Activated naive CD8-positive, alpha-beta T cell (primary cell): ENCODE results near the gene SERF1A.
"Not testable (repeated sequence)": the region's sequence is repeated elsewhere in the genome, so short reads cannot be mapped to it uniquely, and the experiment has no call there.

Experiments
- H3K27ac Mint-ChIP-seq: one replicate; pipeline ENCODE4 v1.8.0; 2021; ENCODE audit warnings: mixed read lengths
- H3K27me3 Mint-ChIP-seq: one replicate; pipeline ENCODE4 v1.8.0; 2021; ENCODE audit warnings: mixed read lengths
- H3K36me3 Mint-ChIP-seq: one replicate; pipeline ENCODE4 v1.8.0; 2021; ENCODE audit warnings: mixed read lengths
- H3K4me1 Mint-ChIP-seq: one replicate; pipeline ENCODE4 v1.8.0; 2021; ENCODE audit warnings: low read depth, mixed read lengths
- H3K4me3 Mint-ChIP-seq: one replicate; pipeline ENCODE4 v1.8.0; 2021; ENCODE audit warnings: mild to moderate bottlenecking, mixed read lengths
- H3K9me3 Mint-ChIP-seq: one replicate; pipeline ENCODE4 v1.8.0; 2021; ENCODE audit warnings: low read depth, mixed read lengths

SERF1A gene

DNA sequence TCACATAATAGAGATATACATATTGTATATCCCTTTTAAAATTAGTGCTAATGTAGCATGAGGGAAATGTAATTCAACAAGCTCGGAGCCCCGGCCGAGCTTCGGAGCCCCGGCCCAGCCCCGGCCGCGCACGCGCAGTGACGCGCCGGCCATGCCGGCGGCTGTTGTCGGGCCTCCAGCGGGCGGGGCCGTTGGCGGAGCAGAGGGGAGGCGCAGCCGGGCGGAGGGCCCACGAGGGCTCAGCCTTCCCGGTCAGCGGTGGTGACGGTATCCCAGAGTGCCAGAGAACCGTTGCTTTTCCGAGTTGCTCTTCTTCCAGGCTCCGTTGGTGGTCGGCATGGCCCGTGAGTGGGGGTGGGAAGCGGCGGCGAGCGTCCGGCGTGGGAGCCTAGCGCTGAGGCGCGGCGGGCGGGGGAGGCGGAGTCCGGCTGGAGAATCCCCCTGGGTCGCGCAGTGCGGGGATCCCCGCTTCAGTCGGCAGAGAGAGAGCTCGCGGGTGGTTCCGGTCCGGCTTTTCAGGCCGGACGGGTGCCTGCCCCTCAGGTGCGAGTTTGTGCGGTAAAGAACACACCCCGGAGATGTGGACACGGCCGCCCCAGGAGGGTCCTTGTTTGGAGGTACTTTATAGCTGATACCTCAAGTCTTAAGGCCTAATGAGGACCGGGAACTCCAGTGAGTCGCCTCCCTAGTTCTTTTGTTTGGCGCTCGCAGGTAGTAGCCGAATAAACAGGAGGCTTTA, at the start of gene SERF1A:
Gene SERF1A, plus strand, starts transcription at position 137 of the 739 bp plus-strand sequence. Its CDS starts 201 bp downstream, at position 338.
- H3K4me1 Mint-ChIP-seq, H3K9me3 Mint-ChIP-seq, H3K27ac Mint-ChIP-seq, H3K36me3 Mint-ChIP-seq, H3K27me3 Mint-ChIP-seq, H3K4me3 Mint-ChIP-seq: not testable (repeated sequence)

DNA sequence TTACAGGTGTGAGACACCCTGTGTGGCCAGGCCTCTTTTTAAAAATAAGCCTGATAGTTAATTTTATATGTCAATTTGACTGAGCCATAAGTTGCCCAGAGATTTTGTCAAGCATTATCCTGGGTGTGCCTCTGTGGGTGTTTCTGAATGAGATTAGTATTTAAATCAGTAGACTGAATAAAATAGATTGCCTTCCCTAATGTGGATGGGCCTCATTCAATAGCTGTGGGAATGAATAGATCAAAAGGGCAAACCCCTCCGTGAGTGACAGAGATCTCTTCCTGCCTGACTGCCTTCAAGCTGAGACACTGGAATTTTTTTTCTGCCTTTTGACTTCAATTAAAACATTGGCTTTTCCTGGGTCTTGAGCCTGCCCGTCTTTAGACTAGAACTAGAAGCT, 33.7 kb upstream of the SERF1A start:
- H3K9me3 Mint-ChIP-seq, H3K27me3 Mint-ChIP-seq, H3K4me3 Mint-ChIP-seq, H3K36me3 Mint-ChIP-seq, H3K27ac Mint-ChIP-seq, H3K4me1 Mint-ChIP-seq: not testable (repeated sequence)

DNA sequence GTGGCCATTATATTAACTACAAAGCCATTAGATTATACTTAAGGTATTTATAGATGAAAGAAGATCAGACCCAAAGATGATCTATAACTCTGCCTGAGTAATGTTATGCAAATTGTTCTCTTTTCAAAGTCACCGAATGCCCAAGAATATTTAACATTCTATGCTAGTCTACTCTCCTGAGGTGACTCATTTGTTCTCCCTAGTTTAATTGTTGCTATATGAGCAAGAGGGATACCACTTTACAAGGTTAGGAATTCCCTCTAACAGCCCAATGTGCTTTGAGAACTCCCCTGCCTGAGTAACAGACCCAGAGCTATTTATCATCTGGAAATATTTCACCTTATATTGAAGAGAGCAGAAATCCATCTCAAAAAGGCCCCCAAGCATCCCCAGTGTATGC, 29.8 kb upstream of the SERF1A start:
- not testable (repeated sequence) for H3K9me3 Mint-ChIP-seq, H3K36me3 Mint-ChIP-seq, H3K4me1 Mint-ChIP-seq, H3K27ac Mint-ChIP-seq, H3K27me3 Mint-ChIP-seq, H3K4me3 Mint-ChIP-seq

DNA sequence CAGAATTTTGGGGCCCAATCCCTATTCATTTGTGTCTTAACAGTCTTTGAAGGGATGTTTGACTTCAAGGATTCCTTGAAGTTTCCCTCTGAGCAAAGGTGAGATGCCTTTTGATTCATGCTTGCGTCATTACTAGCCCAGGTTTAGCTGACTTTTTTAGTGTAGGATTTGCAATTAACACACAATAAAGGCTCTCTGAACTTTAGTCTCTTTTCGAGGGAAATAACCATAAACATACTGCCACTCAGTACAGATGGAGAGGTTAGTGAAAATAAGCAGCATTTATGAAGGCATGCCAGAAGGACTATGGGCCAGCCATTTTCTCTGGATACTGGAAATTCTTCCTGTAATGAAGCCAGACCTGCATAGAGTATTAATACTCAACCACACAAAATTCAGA, 4.4 kb upstream of the SERF1A start:
- H3K4me1 Mint-ChIP-seq, H3K4me3 Mint-ChIP-seq, H3K27ac Mint-ChIP-seq, H3K9me3 Mint-ChIP-seq, H3K27me3 Mint-ChIP-seq, H3K36me3 Mint-ChIP-seq: not testable (repeated sequence)

DNA sequence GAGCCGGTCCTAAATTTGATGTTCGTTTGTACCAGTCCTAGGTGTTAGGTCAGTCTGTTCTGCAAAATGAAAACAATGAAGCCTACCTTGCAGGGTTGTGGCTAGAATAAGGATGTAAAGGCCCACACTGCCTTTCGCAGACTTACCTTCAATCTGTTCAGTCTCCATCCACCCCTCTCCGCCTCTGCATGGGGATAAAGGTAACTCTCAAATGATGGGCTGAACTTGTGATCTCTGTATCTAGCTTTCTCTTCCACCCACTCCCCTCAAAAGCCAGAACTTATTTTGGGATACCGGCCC, 753 bp downstream of the SERF1A start:
- H3K27me3 Mint-ChIP-seq, H3K9me3 Mint-ChIP-seq, H3K4me3 Mint-ChIP-seq, H3K4me1 Mint-ChIP-seq, H3K36me3 Mint-ChIP-seq, H3K27ac Mint-ChIP-seq: not testable (repeated sequence)

DNA sequence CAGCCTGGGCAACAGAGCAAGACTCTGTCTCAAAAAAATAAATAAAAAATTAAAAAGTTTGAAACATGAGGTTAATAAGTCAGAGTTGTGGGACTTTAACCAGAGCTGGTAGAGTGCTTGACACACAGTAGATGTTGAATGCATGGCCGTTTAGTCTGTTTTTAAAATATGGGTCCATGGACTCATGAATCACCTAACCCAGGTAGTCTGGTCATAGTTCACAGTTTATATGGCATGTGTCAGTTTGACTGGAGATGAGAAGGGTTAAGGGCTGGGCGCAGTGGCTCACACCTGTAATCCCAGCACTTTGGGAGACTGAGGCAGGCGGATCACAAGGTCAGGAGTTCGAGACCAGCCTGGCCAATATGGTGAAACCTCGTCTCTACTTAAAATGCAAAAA, 6.2 kb downstream of the SERF1A start:
- not testable (repeated sequence) for H3K27ac Mint-ChIP-seq, H3K4me3 Mint-ChIP-seq, H3K9me3 Mint-ChIP-seq, H3K36me3 Mint-ChIP-seq, H3K27me3 Mint-ChIP-seq, H3K4me1 Mint-ChIP-seq

DNA sequence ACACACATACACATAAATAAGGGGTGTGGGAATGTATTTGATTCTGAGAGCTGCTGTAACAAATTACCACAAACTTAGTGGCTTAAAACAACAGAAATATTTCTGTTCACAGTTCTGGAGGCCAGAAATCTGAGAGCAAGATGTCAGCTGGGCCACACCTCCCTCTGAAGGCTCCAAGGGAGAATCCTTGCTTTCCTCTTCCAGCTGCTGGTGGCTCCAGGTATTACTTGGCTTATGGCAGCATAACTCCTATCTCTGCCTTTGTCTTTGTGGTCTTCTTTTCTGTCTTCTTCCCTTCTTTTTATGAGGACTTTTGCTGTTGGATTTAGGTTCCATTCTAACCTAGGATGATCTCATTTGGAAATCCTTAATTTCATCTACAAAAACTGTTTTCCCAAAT, 16.4 kb downstream of the SERF1A start:
- not testable (repeated sequence) for H3K9me3 Mint-ChIP-seq, H3K36me3 Mint-ChIP-seq, H3K4me3 Mint-ChIP-seq, H3K27ac Mint-ChIP-seq, H3K4me1 Mint-ChIP-seq, H3K27me3 Mint-ChIP-seq

DNA sequence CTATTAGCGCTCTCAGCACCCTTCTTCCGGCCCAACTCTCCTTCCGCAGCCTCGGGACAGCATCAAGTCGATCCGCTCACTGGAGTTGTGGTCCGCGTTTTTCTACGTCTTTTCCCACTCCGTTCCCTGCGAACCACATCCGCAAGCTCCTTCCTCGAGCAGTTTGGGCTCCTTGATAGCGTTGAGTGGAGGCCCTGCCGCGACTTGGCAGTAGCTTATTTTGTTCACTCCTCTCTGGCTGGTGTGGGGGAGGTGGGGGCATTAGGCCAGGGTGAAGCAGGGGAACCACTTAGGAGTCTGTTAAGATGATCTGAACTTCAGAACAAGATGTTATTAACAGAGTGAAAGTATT, 24.7 kb downstream of the SERF1A start:
- not testable (repeated sequence) for H3K9me3 Mint-ChIP-seq, H3K36me3 Mint-ChIP-seq, H3K4me1 Mint-ChIP-seq, H3K4me3 Mint-ChIP-seq, H3K27ac Mint-ChIP-seq, H3K27me3 Mint-ChIP-seq

DNA sequence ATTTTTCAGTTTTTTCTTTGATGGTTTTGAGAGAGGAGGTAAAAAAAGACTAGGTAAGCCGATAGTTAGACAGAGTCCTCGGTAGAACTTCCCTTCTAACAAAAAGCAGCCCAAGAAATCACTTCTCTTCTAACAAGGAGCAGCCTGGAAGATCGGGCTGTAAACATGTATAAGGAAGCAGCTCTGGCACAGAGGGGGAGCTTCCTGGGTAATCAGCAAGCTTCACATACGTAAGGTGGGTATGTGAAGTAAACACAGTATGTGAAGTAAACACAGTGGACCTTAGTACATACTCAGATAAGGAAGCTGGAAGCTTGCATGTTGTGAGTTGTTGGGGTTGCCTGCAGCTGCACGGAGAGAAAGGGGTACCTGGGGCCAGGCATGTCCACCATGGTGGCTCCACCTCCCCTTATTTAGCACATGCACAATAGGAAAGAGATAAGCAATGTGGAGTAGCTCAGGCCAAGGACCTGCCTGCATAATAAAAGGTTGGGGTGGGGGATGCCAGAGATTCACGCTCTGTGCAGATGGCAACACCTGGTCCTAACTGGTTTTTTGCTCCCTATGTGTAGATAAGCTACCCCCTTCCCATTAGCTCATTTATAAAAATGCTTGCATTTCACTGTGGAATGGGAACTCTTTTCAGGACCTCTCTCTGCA, 31.4 kb downstream of the SERF1A start:
- not testable (repeated sequence) for H3K4me1 Mint-ChIP-seq, H3K27ac Mint-ChIP-seq, H3K27me3 Mint-ChIP-seq, H3K9me3 Mint-ChIP-seq, H3K36me3 Mint-ChIP-seq, H3K4me3 Mint-ChIP-seq

DNA sequence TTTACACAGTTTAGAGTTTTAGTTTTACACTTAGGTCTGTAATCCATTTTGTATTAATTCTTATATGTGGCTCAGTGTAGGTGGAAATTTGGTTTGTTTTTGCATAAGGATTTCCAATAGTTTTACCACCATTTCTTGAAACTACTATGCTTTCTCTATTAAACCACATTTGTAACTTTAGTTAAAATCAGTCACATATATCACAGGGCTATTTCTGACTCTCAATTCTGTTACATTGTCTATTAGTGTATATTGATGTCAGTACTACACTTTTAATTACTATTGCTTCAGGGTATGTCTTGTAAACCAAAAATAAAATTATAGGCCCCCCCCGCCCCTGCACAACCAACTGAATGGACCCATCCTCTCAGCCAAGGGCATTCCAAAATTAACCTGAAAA, 32.1 kb downstream of the SERF1A start:
- H3K27ac Mint-ChIP-seq, H3K27me3 Mint-ChIP-seq, H3K4me1 Mint-ChIP-seq, H3K36me3 Mint-ChIP-seq, H3K9me3 Mint-ChIP-seq, H3K4me3 Mint-ChIP-seq: not testable (repeated sequence)

DNA sequence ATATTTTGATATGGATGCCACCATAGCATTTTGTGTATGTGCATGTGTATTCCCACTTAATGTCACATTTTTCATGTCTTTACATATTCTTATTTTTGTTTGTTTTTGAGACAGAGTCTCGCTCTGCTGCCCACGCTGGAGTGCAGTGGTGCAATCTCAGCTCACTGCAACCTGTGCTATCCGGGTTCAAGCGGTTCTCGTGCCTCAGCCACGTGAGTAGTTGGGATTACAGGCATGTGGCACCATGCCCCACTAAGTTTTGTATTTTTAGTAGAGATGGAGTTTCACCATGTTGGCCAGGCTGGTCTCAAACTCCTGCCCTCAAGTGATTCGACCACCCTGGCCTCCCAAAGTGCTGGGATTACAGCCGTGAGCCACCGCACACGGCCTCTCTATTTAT, 52.6 kb downstream of the SERF1A start:
- not testable (repeated sequence) for H3K36me3 Mint-ChIP-seq, H3K4me3 Mint-ChIP-seq, H3K27ac Mint-ChIP-seq, H3K9me3 Mint-ChIP-seq, H3K4me1 Mint-ChIP-seq, H3K27me3 Mint-ChIP-seq
